K562 (cell line): ENCODE data around the gene CD82. TPM values are rescaled to one million over a fixed set of nuclear protein-coding genes. Genes with fewer than 3 reads are reported as not detected.
"Not testable (repeated sequence)": the region's sequence is repeated elsewhere in the genome, so short reads cannot be mapped to it uniquely, and the experiment has no call there.

Source experiments
- ATAC-seq: fragments of 200-7000 bp; cut with Tn5 transposase; 3 replicates; pipeline ENCODE4 v1.9.1; 2020; ENCODE audit warnings: moderate library complexity
- BruUV-seq: library from RNA; stranded (reverse); fragments of 400-500 nt; replicated peaks from 2 replicates; lab custom pipeline; 2021; lab: Mats Ljungman, UMichigan
- CTCF ChIA-PET: fragments of 300-600 bp; formaldehyde crosslinking; extraction: SDS; loops from one replicate; lab custom pipeline; 2021; ENCODE audit warnings: low intra/inter-chr PET ratio; lab: Yijun Ruan, JAX
- POLR2A ChIA-PET: fragments of 300-600, 350-650 bp; sonication (Branson Sonifier 250); formaldehyde crosslinking; extraction: SDS; loops from one replicate; lab custom pipeline; 2021; ENCODE audit warnings: antibody characterized with exemption, inconsistent platforms; lab: Yijun Ruan, JAX
- DNase-seq, 4 experiments: peaks; one replicate each; pipeline versions ENCODE4 v3.0.0 to v3.0.0-alpha.2; 2011 to 2018; ENCODE audit warnings: low spot score in 3 of 4, mixed read lengths in 3 of 4; ENCODE audit errors: extremely low read depth in 1 of 4
- FAIRE-seq: peaks from 2 replicates; lab custom pipeline; 2011; peaks lifted over from hg19 to GRCh38; lab: Jason Lieb, UNC
- H2AFZ ChIP-seq: 2 replicates; pipeline ENCODE4 v1.6.0; 2011; ENCODE audit warnings: low read depth, low read length, control low read depth, inconsistent platforms
- H3K27ac ChIP-seq: fragments of 200-600 bp; 3 replicates; pipeline ENCODE4 v1.8.0; 2011; ENCODE audit warnings: low read depth, mild to moderate bottlenecking, control low read depth, inconsistent platforms, low read length, moderate library complexity, mixed read lengths; ENCODE audit errors: extremely low read depth
- H3K27me3 ChIP-seq, 2 experiments: fragments of 300-600 bp in 1 of 2; 2 replicates in 1 of 2; 3 replicates in 1 of 2; pipeline versions ENCODE4 v1.6.0 to v1.8.0; 2011; ENCODE audit warnings: inconsistent platforms in 2 of 2, low read length in 2 of 2, mild to moderate bottlenecking in 1 of 2, mixed read lengths in 1 of 2, moderate library complexity in 1 of 2; ENCODE audit not compliant: control insufficient read depth in 2 of 2, insufficient read depth in 2 of 2
- H3K36me3 ChIP-seq: fragments of 300-600 bp; 3 replicates; pipeline ENCODE4 v1.8.0; 2011; ENCODE audit warnings: mild to moderate bottlenecking, low read length, inconsistent platforms; ENCODE audit not compliant: control insufficient read depth, insufficient read depth
- H3K4me1 ChIP-seq, 2 experiments: fragments of 200-600 bp in 1 of 2; replicated peaks in 1 of 2; 2 replicates in 1 of 2; 3 replicates in 1 of 2; pipeline versions ENCODE4 v1.5.1 to v1.8.0; 2011; ENCODE audit warnings: inconsistent platforms in 2 of 2, low read length in 2 of 2, mild to moderate bottlenecking in 1 of 2, mixed read lengths in 1 of 2, moderate library complexity in 1 of 2; ENCODE audit not compliant: control insufficient read depth in 2 of 2, insufficient read depth in 2 of 2
- H3K4me2 ChIP-seq: 2 replicates; pipeline ENCODE4 v1.6.1; 2011; ENCODE audit warnings: low read length, control low read depth, inconsistent platforms, mixed read lengths; ENCODE audit not compliant: insufficient read depth
- H3K4me3 ChIP-seq: fragments of 200-600 bp; sonication (generic), shearing (Covaris generic); 2 replicates; pipeline ENCODE4 v1.5.1; 2016; ENCODE audit warnings: control low read depth, inconsistent platforms
- H3K79me2 ChIP-seq: fragments of 200-600 bp; 3 replicates; pipeline ENCODE4 v1.8.0; 2011; ENCODE audit warnings: low read length, inconsistent platforms; ENCODE audit not compliant: control insufficient read depth, insufficient read depth
- H3K9ac ChIP-seq, 2 experiments: 2 replicates each; pipeline versions ENCODE4 v1.6.0 to v1.6.1; 2011; ENCODE audit warnings: low read depth in 2 of 2, low read length in 2 of 2, control low read depth in 1 of 2, inconsistent platforms in 1 of 2, mild to moderate bottlenecking in 1 of 2, mixed read lengths in 1 of 2; ENCODE audit not compliant: insufficient read depth in 1 of 2
- H3K9me1 ChIP-seq: one replicate; pipeline ENCODE4 v1.6.0; 2011; ENCODE audit warnings: inconsistent platforms, mild to moderate bottlenecking, low read length, moderate library complexity; ENCODE audit not compliant: control insufficient read depth, insufficient read depth
- H3K9me3 ChIP-seq: replicated peaks from 2 replicates; pipeline ENCODE4 v1.5.1; 2011; ENCODE audit warnings: low read depth, low read length, inconsistent platforms; ENCODE audit not compliant: control insufficient read depth, insufficient read depth
- H4K20me1 ChIP-seq: replicated peaks from 2 replicates; pipeline ENCODE4 v1.6.1; 2011; ENCODE audit warnings: low read length, inconsistent platforms, mixed read lengths; ENCODE audit not compliant: control insufficient read depth, insufficient read depth
- RFX1 ChIP-seq: fragments of 450-650 bp; IDR thresholded peaks from 2 replicates; pipeline ENCODE4 v1.6.1; 2016; ENCODE audit warnings: mild to moderate bottlenecking, moderate library complexity
- SFPQ ChIP-seq: fragments of 200-400 bp; formaldehyde crosslinking; IDR thresholded peaks from 2 replicates; pipeline ENCODE4 v1.6.1; 2017; ENCODE audit warnings: mild to moderate bottlenecking, low read depth, low read length, moderate library complexity
- WGBS: fragments of 100-300 bp; shearing (Covaris generic); methylation state at CpG from one replicate; pipeline ENCODE4 v1.1.6; 2016; ENCODE audit warnings: low coverage, mixed read lengths; ENCODE audit not compliant: insufficient coverage; ENCODE audit errors: missing lambda C conversion rate; 5-methylcytosine and 5-hydroxymethylcytosine counted together
- in situ Hi-C: fragments of 300-500 bp; cut with MboI; formaldehyde crosslinking; loops from 4 replicates; pipeline ENCODE4 v1.15.0; 2018; ENCODE audit warnings: inconsistent platforms, mixed read lengths
- intact Hi-C: fragments of 100-400 bp; cut with micrococcal nuclease; formaldehyde crosslinking; loops from 2 replicates; pipeline ENCODE4 v1.14.2; 2022
- polyA plus RNA-seq, 8 experiments: library from polyadenylated mRNA; depleted of rRNA in 4 of 8; stranded (reverse) in 5 of 8; unstranded in 3 of 8; fragments of >200 nt; fragmentation: Nextera tagmentation in 2 of 8; fragmentation: Illumina TruSeq in 1 of 8; extraction: Ambion mirVana in 2 of 8; extraction: Trizol in 1 of 8; gene quantifications; 2 replicates each; pipeline versions ENCODE4 v1.2.1 to v1.2.3, GENCODE V29; 2011 to 2014; ENCODE audit warnings: inconsistent platforms in 1 of 8, missing spikeins in 1 of 8
- total RNA-seq, 7 experiments: library from RNA; depleted of rRNA in 6 of 7; stranded (reverse); fragments of >200 nt in 6 of 7; fragmentation: Illumina TruSeq in 2 of 7; extraction: Trizol in 2 of 7; gene quantifications; 2 replicates each; pipeline versions ENCODE4 v1.2.1 to v1.2.3, GENCODE V29; 2011 to 2021; ENCODE audit warnings: low replicate concordance in 1 of 7

CD82 gene
- total and polyA plus RNA-seq, 9 of the 15 experiments (the other 6 are each of a cell fraction or from before 2014, with no cell fraction given): 0.27 to 9.4 (median 3.0) TPM

DNA sequence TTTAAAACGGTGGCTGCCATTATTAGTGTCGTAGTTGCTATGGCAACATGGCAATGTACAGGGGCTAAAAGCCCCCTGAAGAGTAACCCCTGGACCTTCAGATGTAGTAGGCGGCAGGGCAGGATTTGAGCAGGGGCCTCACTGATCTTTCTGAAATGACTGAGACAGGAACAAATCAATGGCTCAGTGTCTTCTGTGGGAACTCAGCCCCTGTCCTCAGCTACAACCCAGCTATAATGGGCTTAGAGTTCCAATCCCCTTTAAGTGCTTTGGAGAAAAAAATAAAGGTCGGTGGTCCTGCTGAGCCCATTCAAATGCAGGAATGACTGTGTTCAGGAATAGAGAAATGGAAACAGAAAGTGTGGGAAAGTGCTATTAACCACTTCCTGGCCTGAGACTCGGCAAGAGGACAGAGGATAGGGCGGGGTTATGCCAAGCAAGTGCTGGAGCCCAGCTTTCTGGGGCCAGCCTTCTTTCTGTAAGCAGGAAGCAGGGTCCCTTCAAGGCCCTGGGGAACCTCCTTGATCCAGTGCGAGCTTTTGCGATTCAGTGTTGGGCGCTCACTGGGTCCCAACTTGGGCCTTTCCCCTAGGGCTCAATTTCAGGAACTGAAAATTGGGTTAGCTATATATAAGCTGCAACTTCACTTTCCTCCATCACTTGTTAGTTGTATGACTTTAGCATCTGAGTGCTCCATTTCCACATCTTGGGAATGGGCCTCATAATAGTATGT, 6.1 kb upstream of the CD82 start:
- DNase-seq (no peak), FAIRE-seq (no peak), ATAC-seq (no peak)
- H2AFZ ChIP-seq: peak overlapping the region; percentile 69
- no peak overlapping the region for H3K4me3 ChIP-seq
- H3K9me1 ChIP-seq: no peaks in the 10 kb centered on the region
- POLR2A ChIA-PET: interaction anchor here (0.6 to 1.0 kb wide), 2 partner anchors 33 to 355 kb away, joined by 3 read pairs; no protein-coding TSS in a partner anchor
- CTCF ChIA-PET: interaction anchor here (4.8 kb wide), 1 partner anchor 56 kb away, joined by 81 read pairs; no protein-coding TSS in a partner anchor
- peaks cover 11 to 43% of the 10 kb centered on the region in 2 experiments for H3K4me1 ChIP-seq
- H4K20me1 ChIP-seq: no peaks in the 10 kb centered on the region
- no peaks in the 10 kb centered on the region for H3K79me2 ChIP-seq
- no TSS peak for BruUV-seq
- no peaks in the 10 kb centered on the region for H3K9me3 ChIP-seq
- H3K36me3 ChIP-seq: no peaks in the 10 kb centered on the region
- TF ChIP-seq RFX1: peak; percentile 81
- no peak for TF ChIP-seq SFPQ
- no peak overlapping the region for H3K27ac ChIP-seq
- no peaks in the 10 kb centered on the region for H3K27me3 ChIP-seq
- intact Hi-C loops: loop anchor here (5.0 kb wide), 2 partner anchors 333 to 353 kb away; no protein-coding TSS in a partner anchor
- H3K9ac ChIP-seq: no peak overlapping the region
- in situ Hi-C loops: loop anchor here (5.0 kb wide), 1 partner anchor 353 kb away; no protein-coding TSS in a partner anchor
- H3K4me2 ChIP-seq: no peak overlapping the region
- WGBS: 64% methylated on average over 9 of the region's 9 CpGs

GRCh38 chr11:44559940-44560300, 5.5 kb upstream of the CD82 start:
- Histone ChIP-seq H2AFZ (0 out of 2 replicates have a peak overlapping the region, but pooled peaks have one; percentile 10), H3K4me1 (peaks cover 17 to 42% of the 10 kb centered on the region in 2 experiments)
- H3K27ac ChIP-seq, H3K4me2 ChIP-seq, H3K36me3 ChIP-seq, POLR2A ChIA-PET, DNase-seq, H3K4me3 ChIP-seq, H3K79me2 ChIP-seq, H3K9ac ChIP-seq, FAIRE-seq, H3K9me3 ChIP-seq, H4K20me1 ChIP-seq, BruUV-seq, H3K9me1 ChIP-seq, ATAC-seq, H3K27me3 ChIP-seq: not testable (repeated sequence)
- intact Hi-C loops: loop anchor here (5.0 to 10.0 kb wide), 3 partner anchors 225 to 352 kb away; no protein-coding TSS in a partner anchor
- CTCF ChIA-PET: interaction anchor here (4.8 kb wide), 1 partner anchor 56 kb away, joined by 81 read pairs; no protein-coding TSS in a partner anchor
- in situ Hi-C loops: loop anchor here (5.0 kb wide), 2 partner anchors 47 to 352 kb away; no protein-coding TSS in a partner anchor
- WGBS: 82% methylated on average over 6 of the region's 7 CpGs
